ENCODE measurements around the gene EPB41. TPM values are rescaled to one million over a fixed set of nuclear protein-coding genes. Genes with fewer than 3 reads are reported as not detected.
"Not testable (repeated sequence)": the region's sequence is repeated elsewhere in the genome, so short reads cannot be mapped to it uniquely, and the experiment has no call there.

Gene EPB41
- total RNA-seq, 1 donor, result 42.9 TPM

DNA sequence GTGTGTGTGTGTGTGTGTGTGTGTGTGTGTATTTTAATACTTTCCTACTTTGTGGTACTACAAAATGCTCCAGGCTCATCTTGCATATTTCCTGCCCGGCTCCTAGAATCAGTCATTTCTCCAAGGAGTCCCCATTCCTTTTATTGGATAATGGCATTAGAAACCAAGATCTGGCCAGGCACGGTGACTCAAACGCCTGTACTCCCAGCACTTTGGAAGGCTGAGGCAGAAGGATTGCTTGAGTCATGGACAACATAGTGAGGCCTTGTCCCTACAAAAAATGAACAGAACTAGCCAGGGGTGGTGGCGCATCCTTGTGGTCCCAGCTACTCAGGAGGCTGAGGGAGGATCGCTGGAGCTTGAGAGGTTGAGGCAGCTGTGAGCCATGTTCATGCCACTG lies 20.3 kb downstream of the EPB41 start:
- no peak for DNase-seq (ENCODE audit: low read depth)
- TF ChIP-seq, protein P1, sequence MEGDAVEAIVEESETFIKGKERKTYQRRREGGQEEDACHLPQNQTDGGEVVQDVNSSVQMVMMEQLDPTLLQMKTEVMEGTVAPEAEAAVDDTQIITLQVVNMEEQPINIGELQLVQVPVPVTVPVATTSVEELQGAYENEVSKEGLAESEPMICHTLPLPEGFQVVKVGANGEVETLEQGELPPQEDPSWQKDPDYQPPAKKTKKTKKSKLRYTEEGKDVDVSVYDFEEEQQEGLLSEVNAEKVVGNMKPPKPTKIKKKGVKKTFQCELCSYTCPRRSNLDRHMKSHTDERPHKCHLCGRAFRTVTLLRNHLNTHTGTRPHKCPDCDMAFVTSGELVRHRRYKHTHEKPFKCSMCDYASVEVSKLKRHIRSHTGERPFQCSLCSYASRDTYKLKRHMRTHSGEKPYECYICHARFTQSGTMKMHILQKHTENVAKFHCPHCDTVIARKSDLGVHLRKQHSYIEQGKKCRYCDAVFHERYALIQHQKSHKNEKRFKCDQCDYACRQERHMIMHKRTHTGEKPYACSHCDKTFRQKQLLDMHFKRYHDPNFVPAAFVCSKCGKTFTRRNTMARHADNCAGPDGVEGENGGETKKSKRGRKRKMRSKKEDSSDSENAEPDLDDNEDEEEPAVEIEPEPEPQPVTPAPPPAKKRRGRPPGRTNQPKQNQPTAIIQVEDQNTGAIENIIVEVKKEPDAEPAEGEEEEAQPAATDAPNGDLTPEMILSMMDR (IDR thresholded peaks at IDR 0.05; ENCODE audit: insufficient read depth, low read length), result no peak
- no peak overlapping the region for H3K4me3 ChIP-seq (ENCODE audit: low read depth, low read length)

DNA sequence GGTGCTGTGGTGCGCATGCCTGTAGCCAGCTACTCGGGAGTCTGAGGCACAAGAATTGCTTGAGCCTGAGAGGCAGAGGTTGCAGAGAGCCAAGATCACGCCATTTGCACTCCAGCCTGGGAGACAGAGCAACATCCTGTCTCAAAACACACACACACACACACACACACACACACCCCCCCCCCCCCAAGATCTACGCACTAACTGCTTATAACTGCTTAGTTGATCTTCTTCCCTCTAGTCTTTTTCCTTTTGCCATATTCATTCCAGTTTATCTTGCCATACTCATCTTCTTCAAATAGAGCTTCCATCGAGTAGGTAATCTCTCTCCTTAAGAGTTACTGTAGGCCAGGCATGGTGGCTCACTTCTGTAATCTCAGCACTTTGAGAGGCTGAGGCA lies 20.9 kb downstream of the EPB41 start:
- no peak for DNase-seq (ENCODE audit: low read depth)
- TF ChIP-seq, protein P1 (IDR thresholded peaks at IDR 0.05; ENCODE audit: insufficient read depth, low read length), result no peak
- H3K4me3 ChIP-seq (ENCODE audit: low read depth, low read length), result no peak overlapping the region

DNA sequence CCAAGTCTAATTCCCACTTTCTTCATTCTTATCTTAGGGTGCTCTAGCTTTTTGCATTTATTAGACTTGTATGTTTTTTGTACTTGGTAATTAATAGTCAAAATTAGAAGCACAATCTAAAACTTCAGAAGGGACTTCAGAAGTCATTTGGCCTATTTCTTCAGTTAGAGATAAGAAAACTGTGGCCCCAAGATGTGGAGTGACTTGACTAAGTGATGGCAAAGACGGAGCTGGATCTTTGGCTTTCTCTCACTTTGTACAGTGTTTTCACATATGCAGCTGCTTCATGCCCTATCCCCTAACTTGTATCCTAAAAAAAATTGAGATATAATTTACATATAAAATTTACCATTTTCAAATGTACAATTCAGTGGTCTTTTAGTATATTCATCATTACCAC lies 21.7 kb downstream of the EPB41 start:
- no peak overlapping the region for H3K4me3 ChIP-seq (ENCODE audit: low read depth, low read length)
- TF ChIP-seq, protein P1 (IDR thresholded peaks at IDR 0.05; ENCODE audit: insufficient read depth, low read length), result no peak
- no peak for DNase-seq (ENCODE audit: low read depth)

DNA sequence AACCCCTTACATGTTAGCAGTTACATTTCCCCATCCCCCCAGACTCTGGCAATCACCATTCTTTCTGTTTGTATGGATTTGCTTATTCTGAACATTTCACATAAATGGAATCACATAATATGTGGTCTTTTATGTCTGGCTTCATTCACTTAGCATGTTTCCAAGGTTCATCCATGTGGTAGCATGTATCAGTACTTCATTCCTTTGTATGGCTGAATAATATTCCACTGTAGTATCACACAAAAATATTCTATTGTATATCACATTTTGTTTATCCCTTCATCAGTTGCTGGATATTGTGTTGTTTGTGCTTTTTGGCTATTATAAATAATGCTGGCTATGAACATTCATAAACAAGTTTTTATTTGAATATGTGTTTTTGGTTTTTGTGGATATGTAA lies 22.2 kb downstream of the EPB41 start:
- TF ChIP-seq, protein P1 (IDR thresholded peaks at IDR 0.05; ENCODE audit: insufficient read depth, low read length), result no peak
- no peak overlapping the region for H3K4me3 ChIP-seq (ENCODE audit: low read depth, low read length)
- DNase-seq (ENCODE audit: low read depth), result no peak

DNA sequence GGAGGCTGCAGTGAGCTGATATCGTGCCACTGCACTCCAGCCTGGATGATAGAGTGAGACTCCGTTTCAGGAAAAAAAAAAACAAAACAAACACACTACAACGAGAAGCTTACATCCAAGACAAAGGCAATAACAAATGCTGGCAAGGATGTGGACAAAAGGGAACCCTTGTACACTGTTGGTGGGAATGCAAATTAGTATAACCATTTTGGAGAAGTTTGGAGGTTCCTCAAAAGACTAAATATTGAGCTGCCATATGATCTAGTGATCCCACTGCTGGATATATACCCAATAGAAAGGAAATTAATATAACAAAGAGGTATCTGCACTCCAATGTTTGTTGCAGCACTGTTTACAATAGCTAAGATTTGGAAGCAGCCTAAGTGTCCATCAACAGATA lies 29.2 kb downstream of the EPB41 start:
- not testable (repeated sequence) for H3K4me3 ChIP-seq (ENCODE audit: low read depth, low read length); DNase-seq (ENCODE audit: low read depth)

DNA sequence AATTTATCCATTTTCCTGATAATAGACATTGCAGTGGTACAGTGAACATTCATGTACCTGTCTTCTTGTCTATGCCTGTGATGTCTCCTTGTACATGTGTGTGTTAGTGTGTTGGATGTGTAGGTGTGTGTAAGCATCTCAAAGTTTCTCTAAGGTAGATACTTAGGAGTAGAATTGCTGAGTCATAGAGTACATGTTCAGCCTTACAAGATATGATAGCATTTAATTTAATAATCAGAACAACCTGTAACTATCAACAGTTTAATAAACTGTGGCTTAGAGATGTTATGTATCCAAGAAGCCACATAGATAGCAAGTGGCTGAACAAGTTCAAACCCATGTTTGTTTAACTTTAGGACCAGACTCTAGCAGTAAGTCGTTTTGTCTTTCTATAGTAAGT lies 35.6 kb downstream of the EPB41 start:
- TF ChIP-seq, protein P1 (IDR thresholded peaks at IDR 0.05; ENCODE audit: insufficient read depth, low read length), result no peak
- H3K4me3 ChIP-seq (ENCODE audit: low read depth, low read length), result no peak overlapping the region
- no peak for DNase-seq (ENCODE audit: low read depth)

DNA sequence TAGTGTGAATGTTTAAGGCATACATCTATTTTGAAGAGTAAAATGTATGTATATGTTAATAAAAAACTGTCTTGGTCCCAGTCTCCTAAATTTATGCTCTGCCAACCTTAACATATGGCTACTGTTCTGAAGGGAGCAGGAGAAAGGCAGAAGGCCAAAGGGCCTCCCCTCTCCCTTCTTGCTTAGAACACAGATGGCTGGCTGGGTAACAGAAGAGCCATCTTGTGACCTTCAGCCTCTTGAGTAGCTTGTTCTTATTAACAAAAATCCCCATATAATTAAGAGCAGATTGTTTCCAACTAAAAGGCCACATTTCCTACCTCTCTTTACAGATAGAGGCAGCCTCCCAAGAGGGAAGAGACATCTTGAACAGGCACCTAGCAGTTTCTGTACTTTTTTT lies 36.1 kb downstream of the EPB41 start:
- no peak for DNase-seq (ENCODE audit: low read depth)
- H3K4me3 ChIP-seq (ENCODE audit: low read depth, low read length), result no peak overlapping the region
- TF ChIP-seq, protein P1 (IDR thresholded peaks at IDR 0.05; ENCODE audit: insufficient read depth, low read length), result no peak
